K562 (cell line): ENCODE results near the gene SHFL. TPM values are rescaled to one million over a fixed set of nuclear protein-coding genes. Genes with fewer than 3 reads are reported as not detected.

ENCODE experiments used
- ATAC-seq: fragments of 200-7000 bp; cut with Tn5 transposase; 3 replicates; pipeline ENCODE4 v1.9.1; 2020; ENCODE audit warnings: moderate library complexity
- BruUV-seq: library from RNA; stranded (reverse); fragments of 400-500 nt; replicated peaks from 2 replicates; lab custom pipeline; 2021; lab: Mats Ljungman, UMichigan
- CTCF ChIA-PET: fragments of 300-600 bp; formaldehyde crosslinking; extraction: SDS; loops from one replicate; lab custom pipeline; 2021; ENCODE audit warnings: low intra/inter-chr PET ratio; lab: Yijun Ruan, JAX
- POLR2A ChIA-PET: fragments of 300-600, 350-650 bp; sonication (Branson Sonifier 250); formaldehyde crosslinking; extraction: SDS; loops from one replicate; lab custom pipeline; 2021; ENCODE audit warnings: antibody characterized with exemption, inconsistent platforms; lab: Yijun Ruan, JAX
- DNase-seq, 4 experiments: peaks; one replicate each; pipeline versions ENCODE4 v3.0.0 to v3.0.0-alpha.2; 2011 to 2018; ENCODE audit warnings: low spot score in 3 of 4, mixed read lengths in 3 of 4; ENCODE audit errors: extremely low read depth in 1 of 4
- FAIRE-seq: peaks from 2 replicates; lab custom pipeline; 2011; peaks lifted over from hg19 to GRCh38; lab: Jason Lieb, UNC
- H2AFZ ChIP-seq: 2 replicates; pipeline ENCODE4 v1.6.0; 2011; ENCODE audit warnings: low read depth, low read length, control low read depth, inconsistent platforms
- H3K27ac ChIP-seq: fragments of 200-600 bp; 3 replicates; pipeline ENCODE4 v1.8.0; 2011; ENCODE audit warnings: low read depth, mild to moderate bottlenecking, control low read depth, inconsistent platforms, low read length, moderate library complexity, mixed read lengths; ENCODE audit errors: extremely low read depth
- H3K27me3 ChIP-seq, 2 experiments: fragments of 300-600 bp in 1 of 2; 2 replicates in 1 of 2; 3 replicates in 1 of 2; pipeline versions ENCODE4 v1.6.0 to v1.8.0; 2011; ENCODE audit warnings: inconsistent platforms in 2 of 2, low read length in 2 of 2, mild to moderate bottlenecking in 1 of 2, mixed read lengths in 1 of 2, moderate library complexity in 1 of 2; ENCODE audit not compliant: control insufficient read depth in 2 of 2, insufficient read depth in 2 of 2
- H3K36me3 ChIP-seq: fragments of 300-600 bp; 3 replicates; pipeline ENCODE4 v1.8.0; 2011; ENCODE audit warnings: mild to moderate bottlenecking, low read length, inconsistent platforms; ENCODE audit not compliant: control insufficient read depth, insufficient read depth
- H3K4me1 ChIP-seq, 2 experiments: fragments of 200-600 bp in 1 of 2; replicated peaks in 1 of 2; 2 replicates in 1 of 2; 3 replicates in 1 of 2; pipeline versions ENCODE4 v1.5.1 to v1.8.0; 2011; ENCODE audit warnings: inconsistent platforms in 2 of 2, low read length in 2 of 2, mild to moderate bottlenecking in 1 of 2, mixed read lengths in 1 of 2, moderate library complexity in 1 of 2; ENCODE audit not compliant: control insufficient read depth in 2 of 2, insufficient read depth in 2 of 2
- H3K4me2 ChIP-seq: 2 replicates; pipeline ENCODE4 v1.6.1; 2011; ENCODE audit warnings: low read length, control low read depth, inconsistent platforms, mixed read lengths; ENCODE audit not compliant: insufficient read depth
- H3K4me3 ChIP-seq: fragments of 200-600 bp; sonication (generic), shearing (Covaris generic); 2 replicates; pipeline ENCODE4 v1.5.1; 2016; ENCODE audit warnings: control low read depth, inconsistent platforms
- H3K79me2 ChIP-seq: fragments of 200-600 bp; 3 replicates; pipeline ENCODE4 v1.8.0; 2011; ENCODE audit warnings: low read length, inconsistent platforms; ENCODE audit not compliant: control insufficient read depth, insufficient read depth
- H3K9ac ChIP-seq, 2 experiments: 2 replicates each; pipeline versions ENCODE4 v1.6.0 to v1.6.1; 2011; ENCODE audit warnings: low read depth in 2 of 2, low read length in 2 of 2, control low read depth in 1 of 2, inconsistent platforms in 1 of 2, mild to moderate bottlenecking in 1 of 2, mixed read lengths in 1 of 2; ENCODE audit not compliant: insufficient read depth in 1 of 2
- H3K9me1 ChIP-seq: one replicate; pipeline ENCODE4 v1.6.0; 2011; ENCODE audit warnings: inconsistent platforms, mild to moderate bottlenecking, low read length, moderate library complexity; ENCODE audit not compliant: control insufficient read depth, insufficient read depth
- H3K9me3 ChIP-seq: replicated peaks from 2 replicates; pipeline ENCODE4 v1.5.1; 2011; ENCODE audit warnings: low read depth, low read length, inconsistent platforms; ENCODE audit not compliant: control insufficient read depth, insufficient read depth
- H4K20me1 ChIP-seq: replicated peaks from 2 replicates; pipeline ENCODE4 v1.6.1; 2011; ENCODE audit warnings: low read length, inconsistent platforms, mixed read lengths; ENCODE audit not compliant: control insufficient read depth, insufficient read depth
- E2F8 ChIP-seq: fragments of 450-650 bp; IDR thresholded peaks from 2 replicates; pipeline ENCODE4 v1.7.1; 2018; ENCODE audit warnings: mild to moderate bottlenecking, low read depth; ENCODE audit not compliant: partially characterized antibody
- POLR2G ChIP-seq: fragments of 200-400 bp; formaldehyde crosslinking; IDR thresholded peaks from 2 replicates; pipeline ENCODE4 v1.6.1; 2017; ENCODE audit warnings: low read depth, mild to moderate bottlenecking, antibody characterized with exemption, low read length, moderate library complexity
- WGBS: fragments of 100-300 bp; shearing (Covaris generic); methylation state at CpG from one replicate; pipeline ENCODE4 v1.1.6; 2016; ENCODE audit warnings: low coverage, mixed read lengths; ENCODE audit not compliant: insufficient coverage; ENCODE audit errors: missing lambda C conversion rate; 5-methylcytosine and 5-hydroxymethylcytosine counted together
- in situ Hi-C: fragments of 300-500 bp; cut with MboI; formaldehyde crosslinking; loops from 4 replicates; pipeline ENCODE4 v1.15.0; 2018; ENCODE audit warnings: inconsistent platforms, mixed read lengths
- intact Hi-C: fragments of 100-400 bp; cut with micrococcal nuclease; formaldehyde crosslinking; loops from 2 replicates; pipeline ENCODE4 v1.14.2; 2022
- polyA plus RNA-seq, 8 experiments: library from polyadenylated mRNA; depleted of rRNA in 4 of 8; stranded (reverse) in 5 of 8; unstranded in 3 of 8; fragments of >200 nt; fragmentation: Nextera tagmentation in 2 of 8; fragmentation: Illumina TruSeq in 1 of 8; extraction: Ambion mirVana in 2 of 8; extraction: Trizol in 1 of 8; gene quantifications; 2 replicates each; pipeline versions ENCODE4 v1.2.1 to v1.2.3, GENCODE V29; 2011 to 2014; ENCODE audit warnings: inconsistent platforms in 1 of 8, missing spikeins in 1 of 8
- total RNA-seq, 7 experiments: library from RNA; depleted of rRNA in 6 of 7; stranded (reverse); fragments of >200 nt in 6 of 7; fragmentation: Illumina TruSeq in 2 of 7; extraction: Trizol in 2 of 7; gene quantifications; 2 replicates each; pipeline versions ENCODE4 v1.2.1 to v1.2.3, GENCODE V29; 2011 to 2021; ENCODE audit warnings: low replicate concordance in 1 of 7

Gene SHFL
- total and polyA plus RNA-seq, 9 of the 15 experiments (the other 6 are each of a cell fraction or from before 2014, with no cell fraction given) = 1.5 to 25.7 (median 13.0) TPM

GRCh38 chr19:10134040-10134439, 47.9 kb downstream of the SHFL start:
- Histone ChIP-seq H3K36me3 (peaks cover 85% of the 10 kb centered on the region; the same call in 2 of the 3 replicates), H3K9ac (no peak overlapping the region), H3K4me3 (no peak overlapping the region), H2AFZ (no peak overlapping the region), H3K4me2 (no peak overlapping the region), H3K27ac (no peak overlapping the region), H3K9me3 (no peaks in the 10 kb centered on the region), H3K9me1 (no peaks in the 10 kb centered on the region), H4K20me1 (no peaks in the 10 kb centered on the region; the same call in 1 of the 2 replicates), H3K27me3 (no peaks in the 10 kb centered on the region), H3K4me1 (peaks cover 0 to 16% of the 10 kb centered on the region in 2 experiments; a peak in 2 of 5 replicates), H3K79me2 (no peaks in the 10 kb centered on the region)
- in situ Hi-C loops (no loop called here), intact Hi-C loops (no loop called here)
- DNase-seq (no peak), ATAC-seq (no peak), FAIRE-seq (no peak)
- POLR2A ChIA-PET = interaction anchor here (0.8 kb wide), 1 partner anchor 67 kb away, joined by 4 read pairs; no protein-coding TSS in a partner anchor
- CTCF ChIA-PET = no interaction called here
- TF ChIP-seq E2F8 = no peak
- peak; percentile 54; the same call in 1 of the 2 replicates for TF ChIP-seq POLR2G
- 90% methylated on average over 7 of the region's 9 CpGs for WGBS
- BruUV-seq = no TSS peak
